ENCODE data around the gene HOXA7.
A peak's percentile ranks its signal among the peaks of the same experiment; 100 is the strongest.

Gene HOXA7

GRCh38 chr7:27116962-27117886 lies 39.3 kb downstream of the HOXA7 start:
- CTCF ChIA-PET = interaction anchor here (1.1 to 1.3 kb wide), 3 partner anchors 11 to 27 kb away, joined by 3 to 6 read pairs (median 4); partner anchors contain the start of genes HOXA4 and HOXA5
- no peak overlapping the region for H3K4me3 ChIP-seq (ENCODE audit: low read depth, low read length)
- peaks cover 39% of the 10 kb centered on the region for H3K4me1 ChIP-seq (ENCODE audit: control insufficient read depth, insufficient read depth, low read length)
- H3K9me3 ChIP-seq (ENCODE audit: control insufficient read depth, insufficient read depth, low read depth, low read length) = no peaks in the 10 kb centered on the region
- POLR2A ChIA-PET = interaction anchor here (0.7 to 2.9 kb wide), 3 partner anchors 11 to 69 kb away, joined by 3 to 9 read pairs (median 3); partner anchors contain the start of gene HOXA1
- H3K27ac ChIP-seq (ENCODE audit: extremely low read depth, low read depth, low read length) = peak overlapping the region; percentile 99
- peaks cover 0 to 22% of the 10 kb centered on the region in 2 experiments; a peak in 1 of 3 replicates for H3K36me3 ChIP-seq (ENCODE audit: control insufficient read depth in 2 of 2, insufficient read depth in 1 of 2, low read length in 2 of 2)
- TF ChIP-seq GFI1B (tag by site-specific recombination; IDR thresholded peaks at IDR 0.05) (no peak), ZNF629 (tag by site-specific recombination; IDR thresholded peaks at IDR 0.05) (no peak), ZNF335 (tag by site-specific recombination; conservative IDR thresholded peaks at IDR 0.05) (peak; percentile 31; the same call in 1 of the 2 replicates), ZNF549 (tag by site-specific recombination; IDR thresholded peaks at IDR 0.05) (no peak), ZNF221 (tag by site-specific recombination; IDR thresholded peaks at IDR 0.05; ENCODE audit: borderline replicate concordance) (no peak), BCL11A (tag by site-specific recombination; IDR thresholded peaks at IDR 0.05; ENCODE audit: low read depth) (no peak), ZNF621 (tag by site-specific recombination; IDR thresholded peaks at IDR 0.05) (no peak), ZIC2 (tag by site-specific recombination; IDR thresholded peaks at IDR 0.05) (no peak), ZBTB17 (tag by site-specific recombination; IDR thresholded peaks at IDR 0.05) (peak; percentile 23; the same call in 1 of the 2 replicates), ZNF791 (tag by site-specific recombination; IDR thresholded peaks at IDR 0.05) (no peak), ZNF121 (tag by site-specific recombination; IDR thresholded peaks at IDR 0.05) (peak; percentile 91), ZBTB11 (tag by site-specific recombination; conservative IDR thresholded peaks at IDR 0.05; ENCODE audit: low read depth) (no peak), ZNF529 (tag by site-specific recombination; IDR thresholded peaks at IDR 0.05; ENCODE audit: insufficient replicate concordance) (no peak), PATZ1 (tag by site-specific recombination; IDR thresholded peaks at IDR 0.05) (0 out of 2 replicates have a peak, but pooled peaks have one; percentile 3), SCRT1 (tag by site-specific recombination; IDR thresholded peaks at IDR 0.05; ENCODE audit: borderline replicate concordance) (no peak), GLI4 (tag by site-specific recombination; IDR thresholded peaks at IDR 0.05) (no peak), YY1 (tag by site-specific recombination; IDR thresholded peaks at IDR 0.05) (0 out of 2 replicates have a peak, but pooled peaks have one; percentile 14), ZNF223 (tag by site-specific recombination; IDR thresholded peaks at IDR 0.05) (0 out of 2 replicates have a peak, but pooled peaks have one; percentile 31), ZNF138 (tag by site-specific recombination; IDR thresholded peaks at IDR 0.05; ENCODE audit: borderline replicate concordance) (no peak), ZNF423 (tag by site-specific recombination; IDR thresholded peaks at IDR 0.05) (no peak), ZNF239 (tag by site-specific recombination; IDR thresholded peaks at IDR 0.05) (no peak), YY2 (tag by site-specific recombination; IDR thresholded peaks at IDR 0.05) (no peak), BCL11B (tag by site-specific recombination; IDR thresholded peaks at IDR 0.05; ENCODE audit: low read depth) (no peak), ZNF350 (tag by site-specific recombination; IDR thresholded peaks at IDR 0.05) (no peak), ZNF292 (tag by site-specific recombination; IDR thresholded peaks at IDR 0.05; ENCODE audit: borderline replicate concordance, low read depth) (no peak), ZNF600 (tag by site-specific recombination; IDR thresholded peaks at IDR 0.05) (peak; percentile 88), GLI2 (tag by site-specific recombination; IDR thresholded peaks at IDR 0.05; ENCODE audit: borderline replicate concordance, low read depth) (no peak), ZFHX2 (tag by site-specific recombination; conservative IDR thresholded peaks at IDR 0.05) (no peak), ZNF175 (tag by site-specific recombination; IDR thresholded peaks at IDR 0.05) (no peak), ZBTB21 (tag by site-specific recombination; IDR thresholded peaks at IDR 0.05) (no peak), ZNF24 (tag by site-specific recombination; IDR thresholded peaks at IDR 0.05) (no peak), ZNF214 (tag by site-specific recombination; IDR thresholded peaks at IDR 0.05; ENCODE audit: borderline replicate concordance) (no peak)
